Measurements from ENCODE around the gene ZACN.

The ZACN gene

GRCh38 chr17:76051561-76051960 lies 27.4 kb upstream of the ZACN start:
- H3F3A ChIP-seq (ENCODE audit: control insufficient read depth, insufficient read depth): no peaks in the 10 kb centered on the region
- no peaks in the 10 kb centered on the region for H3K9me3 ChIP-seq (ENCODE audit: control insufficient read depth, insufficient read depth, low read length)
- no peak overlapping the region for H3K4me2 ChIP-seq (ENCODE audit: low read length)
- H3K27ac ChIP-seq (ENCODE audit: low read depth, low read length): no peak overlapping the region
- no peak for TF ChIP-seq EZH2phosphoT487 (IDR thresholded peaks at IDR 0.05; ENCODE audit: borderline replicate concordance, low read length)
- no peak for TF ChIP-seq CTCF (IDR thresholded peaks at IDR 0.05; ENCODE audit: low read depth, low read length, poor library complexity, severe bottlenecking)
- H3K27me3 ChIP-seq (ENCODE audit: control insufficient read depth, low read length): no peaks in the 10 kb centered on the region
- H4K20me1 ChIP-seq (ENCODE audit: control insufficient read depth, insufficient read depth, low read depth, low read length): no peaks in the 10 kb centered on the region
- H3K4me3 ChIP-seq (ENCODE audit: low read length): no peak overlapping the region
- peaks cover 4% of the 10 kb centered on the region; the same call in 1 of the 2 replicates for H3K79me2 ChIP-seq (ENCODE audit: control insufficient read depth, low read length)
- peaks cover 7% of the 10 kb centered on the region; the same call in 1 of the 2 replicates for H3K4me1 ChIP-seq (ENCODE audit: control insufficient read depth, low read length)
- H3K9me2 ChIP-seq (replicated peaks; ENCODE audit: control insufficient read depth, low read length): no peaks in the 10 kb centered on the region
- peaks cover 74% of the 10 kb centered on the region for H3K36me3 ChIP-seq (ENCODE audit: control insufficient read depth, low read length)

GRCh38 chr17:76053246-76054111 lies 25.5 kb upstream of the ZACN start:
- Histone ChIP-seq H3K4me2 (ENCODE audit: low read length) (no peak overlapping the region), H3K27ac (ENCODE audit: low read depth, low read length) (no peak overlapping the region), H3K4me3 (ENCODE audit: low read length) (no peak overlapping the region), H3K9me3 (ENCODE audit: control insufficient read depth, insufficient read depth, low read length) (no peaks in the 10 kb centered on the region), H3K9me2 (replicated peaks; ENCODE audit: control insufficient read depth, low read length) (no peaks in the 10 kb centered on the region), H3K27me3 (ENCODE audit: control insufficient read depth, low read length) (no peaks in the 10 kb centered on the region), H3K36me3 (ENCODE audit: control insufficient read depth, low read length) (peaks cover 77% of the 10 kb centered on the region), H3K79me2 (ENCODE audit: control insufficient read depth, low read length) (peaks cover 4% of the 10 kb centered on the region; the same call in 1 of the 2 replicates), H3F3A (ENCODE audit: control insufficient read depth, insufficient read depth) (no peaks in the 10 kb centered on the region), H4K20me1 (ENCODE audit: control insufficient read depth, insufficient read depth, low read depth, low read length) (no peaks in the 10 kb centered on the region), H3K4me1 (ENCODE audit: control insufficient read depth, low read length) (peaks cover under 1% of the 10 kb centered on the region; the same call in 1 of the 2 replicates)
- TF ChIP-seq CTCF (IDR thresholded peaks at IDR 0.05; ENCODE audit: low read depth, low read length, poor library complexity, severe bottlenecking) (no peak), EZH2phosphoT487 (IDR thresholded peaks at IDR 0.05; ENCODE audit: borderline replicate concordance, low read length) (no peak)

GRCh38 chr17:76054112-76054476 lies 24.9 kb upstream of the ZACN start:
- H3K79me2 ChIP-seq (ENCODE audit: control insufficient read depth, low read length): peaks cover 4% of the 10 kb centered on the region; the same call in 1 of the 2 replicates
- H3K27me3 ChIP-seq (ENCODE audit: control insufficient read depth, low read length): no peaks in the 10 kb centered on the region
- peaks cover 77% of the 10 kb centered on the region for H3K36me3 ChIP-seq (ENCODE audit: control insufficient read depth, low read length)
- H4K20me1 ChIP-seq (ENCODE audit: control insufficient read depth, insufficient read depth, low read depth, low read length): no peaks in the 10 kb centered on the region
- no peak overlapping the region for H3K4me3 ChIP-seq (ENCODE audit: low read length)
- no peaks in the 10 kb centered on the region for H3F3A ChIP-seq (ENCODE audit: control insufficient read depth, insufficient read depth)
- H3K4me2 ChIP-seq (ENCODE audit: low read length): no peak overlapping the region
- no peaks in the 10 kb centered on the region for H3K9me2 ChIP-seq (replicated peaks; ENCODE audit: control insufficient read depth, low read length)
- H3K9me3 ChIP-seq (ENCODE audit: control insufficient read depth, insufficient read depth, low read length): no peaks in the 10 kb centered on the region
- TF ChIP-seq CTCF (IDR thresholded peaks at IDR 0.05; ENCODE audit: low read depth, low read length, poor library complexity, severe bottlenecking): no peak
- TF ChIP-seq EZH2phosphoT487 (IDR thresholded peaks at IDR 0.05; ENCODE audit: borderline replicate concordance, low read length): no peak
- H3K27ac ChIP-seq (ENCODE audit: low read depth, low read length): no peak overlapping the region
- no peaks in the 10 kb centered on the region for H3K4me1 ChIP-seq (ENCODE audit: control insufficient read depth, low read length)

Data from DOHH2 (cell line).